WTC11 (cell line): Measurements from ENCODE around the gene PTPRG.

Source experiments
- EMX1 ChIP-seq: fragments of 250-450 bp; sonication (Bioruptor Pico); IDR thresholded peaks from 2 replicates; pipeline ENCODE4 v1.8.0; 2021; ENCODE audit warnings: mild to moderate bottlenecking
- HMGXB4 ChIP-seq: sonication (generic); formaldehyde crosslinking; IDR thresholded peaks from 2 replicates; pipeline ENCODE4 v1.8.1; 2023; ENCODE audit warnings: mild to moderate bottlenecking, moderate library complexity, missing genetic modification reagents
- NR3C1 ChIP-seq: sonication (generic); formaldehyde crosslinking; conservative IDR thresholded peaks from 2 replicates; pipeline ENCODE4 v1.8.1; 2023; ENCODE audit warnings: low read depth, mild to moderate bottlenecking, missing genetic modification reagents

- no peak for TF ChIP-seq EMX1
- no peak for TF ChIP-seq HMGXB4
- TF ChIP-seq NR3C1 (CRISPR knock-in tag): no peak
Measured at GRCh38 chr3:62229211-62229610, 667.8 kb downstream of the PTPRG start.
